ENCODE results near the gene CT83.

Gene CT83

GRCh38 chrX:116435597-116435996 is 27.2 kb downstream of the CT83 start:
- in situ Hi-C loops (cut with HindIII; ENCODE audit: low sequenced_read_pairs) = no loop called here
- H3K4me3 ChIP-seq (ENCODE audit: low read depth, low read length) = no peak overlapping the region
- DNase-seq (ENCODE audit: low read depth, low spot score) = no peak
- TF ChIP-seq CTCF (IDR thresholded peaks at IDR 0.05; ENCODE audit: low read depth, low read length) = no peak

- in situ Hi-C loops (cut with HindIII; ENCODE audit: low sequenced_read_pairs) = no loop called here
- no peak overlapping the region for H3K4me3 ChIP-seq (ENCODE audit: low read depth, low read length)
- TF ChIP-seq CTCF (IDR thresholded peaks at IDR 0.05; ENCODE audit: low read depth, low read length) = no peak
- DNase-seq (ENCODE audit: low read depth, low spot score) = no peak
Observed at GRCh38 chrX:116427978-116428377, 34.8 kb downstream of the CT83 start.

- TF ChIP-seq CTCF (IDR thresholded peaks at IDR 0.05; ENCODE audit: low read depth, low read length) = no peak
- in situ Hi-C loops (cut with HindIII; ENCODE audit: low sequenced_read_pairs) = no loop called here
- no peak overlapping the region for H3K4me3 ChIP-seq (ENCODE audit: low read depth, low read length)
- no peak for DNase-seq (ENCODE audit: low read depth, low spot score)
Observed at GRCh38 chrX:116417968-116418367, 44.8 kb downstream of the CT83 start.

GRCh38 chrX:116417214-116417613 is 45.6 kb downstream of the CT83 start:
- in situ Hi-C loops (cut with HindIII; ENCODE audit: low sequenced_read_pairs) = no loop called here
- no peak for DNase-seq (ENCODE audit: low read depth, low spot score)
- no peak for TF ChIP-seq CTCF (IDR thresholded peaks at IDR 0.05; ENCODE audit: low read depth, low read length)
- no peak overlapping the region for H3K4me3 ChIP-seq (ENCODE audit: low read depth, low read length)

- DNase-seq (ENCODE audit: low read depth, low spot score) = no peak
- in situ Hi-C loops (cut with HindIII; ENCODE audit: low sequenced_read_pairs) = no loop called here
- no peak for TF ChIP-seq CTCF (IDR thresholded peaks at IDR 0.05; ENCODE audit: low read depth, low read length)
Observed at GRCh38 chrX:116413273-116413672, 49.5 kb downstream of the CT83 start.

More at GRCh38 chrX:116413273-116413672, 49.5 kb downstream of the CT83 start:
- no peak overlapping the region for H3K4me3 ChIP-seq (ENCODE audit: low read depth, low read length)

All from astrocyte of the spinal cord (primary cell).